Epithelial cell of proximal tubule (primary cell): Measurements from ENCODE around the gene C1orf35. TPM values are rescaled to one million over a fixed set of nuclear protein-coding genes. Genes with fewer than 3 reads are reported as not detected.
A peak's percentile ranks its signal among the peaks of the same experiment; 100 is the strongest.

ENCODE experiments used
- DNase-seq: peaks from one replicate; pipeline ENCODE4 v3.0.0-alpha.2; 2011; ENCODE audit warnings: low read depth
- H3K4me3 ChIP-seq: 2 replicates; pipeline ENCODE4 v1.5.1; 2011; ENCODE audit warnings: low read depth, mild to moderate bottlenecking, low read length
- CTCF ChIP-seq: conservative IDR thresholded peaks from 2 replicates; pipeline ENCODE4 v1.5.1; 2012; ENCODE audit warnings: low read depth, mild to moderate bottlenecking, low read length
- total RNA-seq: library from RNA; depleted of rRNA; stranded (reverse); fragments of >200 nt; gene quantifications from 2 replicates; pipeline ENCODE4 v1.2.3, GENCODE V29; 2015

The C1orf35 gene
- total RNA-seq, 1 donor from 2014 or later = 23.8 TPM

- no peak overlapping the region for H3K4me3 ChIP-seq
- TF ChIP-seq CTCF = no peak
- DNase-seq = no peak
Measured at GRCh38 chr1:228061411-228062084, 41.6 kb downstream of the C1orf35 start.

- no peak for DNase-seq
- no peak for TF ChIP-seq CTCF
- peak overlapping the region; percentile 40 for H3K4me3 ChIP-seq
Measured at GRCh38 chr1:228060458-228061190, 42.5 kb downstream of the C1orf35 start.

- peak overlapping the region; percentile 40 for H3K4me3 ChIP-seq
- no peak for DNase-seq
Measured at GRCh38 chr1:228059634-228060457, 43.3 kb downstream of the C1orf35 start.

GRCh38 chr1:228058949-228059633 lies 44.0 kb downstream of the C1orf35 start:
- no peak overlapping the region for H3K4me3 ChIP-seq
- DNase-seq = no peak
- no peak for TF ChIP-seq CTCF

More at GRCh38 chr1:228059634-228060457, 43.3 kb downstream of the C1orf35 start:
- TF ChIP-seq CTCF = no peak

- TF ChIP-seq CTCF = no peak
- H3K4me3 ChIP-seq = no peak overlapping the region
- DNase-seq = no peak
Measured at GRCh38 chr1:228058172-228058948, 44.8 kb downstream of the C1orf35 start.

Other genes with a start within 250 kb of the C1orf35 start
- gene WNT9A, start 155.4 kb downstream of the C1orf35 start, total RNA-seq = 2.1 and 2.7 TPM in 2 replicates
- not detected in 2 replicates for gene WNT3A, start 96.3 kb downstream of the C1orf35 start, total RNA-seq
- gene ARF1, start 20.6 kb downstream of the C1orf35 start, total RNA-seq = 303 and 476 TPM in 2 replicates
- 130 and 142 TPM in 2 replicates for gene MRPL55, start 6.0 kb upstream of the C1orf35 start, total RNA-seq
- gene GUK1, start 37.0 kb upstream of the C1orf35 start, total RNA-seq = 242 and 269 TPM in 2 replicates
- gene GJC2, start 46.6 kb upstream of the C1orf35 start, total RNA-seq = 0.14 and 0.69 TPM in 2 replicates
- gene IBA57, start 62.5 kb upstream of the C1orf35 start, total RNA-seq = 2.0 and 6.9 TPM in 2 replicates
- 2.0 and 20.6 TPM in 2 replicates for gene OBSCN, start 104.7 kb upstream of the C1orf35 start, total RNA-seq